NCI-H510A treated with DMSO at 0.1 percent for 48 hours (cell line): ENCODE results near the gene FSIP1.

Experiments
- DNase-seq: peaks from one replicate; lab custom pipeline; 2025; lab: John Stamatoyannopoulos, UW

The FSIP1 gene

GRCh38 chr15:39792025-39792843 lies 9.6 kb upstream of the FSIP1 start:
- DNase-seq: no peak

DNA sequence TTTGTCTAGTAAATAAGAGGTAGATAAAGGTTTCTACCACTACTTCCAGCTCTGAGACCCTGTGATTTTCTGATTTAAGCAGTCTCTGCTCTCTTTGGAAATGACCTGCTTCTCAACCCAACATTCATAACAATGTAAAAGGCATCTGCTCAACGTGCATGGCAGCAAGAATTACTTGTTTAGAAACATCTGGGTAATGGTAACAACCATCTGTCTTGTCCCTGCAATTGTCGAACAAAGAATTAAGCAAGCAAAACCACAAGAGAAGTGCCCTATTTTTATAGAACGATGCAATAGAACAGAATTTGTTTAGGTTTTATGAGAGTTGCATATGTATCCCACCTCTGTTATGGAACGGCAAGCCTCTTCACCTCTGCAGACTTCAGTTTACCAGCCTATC lies 7.1 kb upstream of the FSIP1 start:
- DNase-seq: no peak

DNA sequence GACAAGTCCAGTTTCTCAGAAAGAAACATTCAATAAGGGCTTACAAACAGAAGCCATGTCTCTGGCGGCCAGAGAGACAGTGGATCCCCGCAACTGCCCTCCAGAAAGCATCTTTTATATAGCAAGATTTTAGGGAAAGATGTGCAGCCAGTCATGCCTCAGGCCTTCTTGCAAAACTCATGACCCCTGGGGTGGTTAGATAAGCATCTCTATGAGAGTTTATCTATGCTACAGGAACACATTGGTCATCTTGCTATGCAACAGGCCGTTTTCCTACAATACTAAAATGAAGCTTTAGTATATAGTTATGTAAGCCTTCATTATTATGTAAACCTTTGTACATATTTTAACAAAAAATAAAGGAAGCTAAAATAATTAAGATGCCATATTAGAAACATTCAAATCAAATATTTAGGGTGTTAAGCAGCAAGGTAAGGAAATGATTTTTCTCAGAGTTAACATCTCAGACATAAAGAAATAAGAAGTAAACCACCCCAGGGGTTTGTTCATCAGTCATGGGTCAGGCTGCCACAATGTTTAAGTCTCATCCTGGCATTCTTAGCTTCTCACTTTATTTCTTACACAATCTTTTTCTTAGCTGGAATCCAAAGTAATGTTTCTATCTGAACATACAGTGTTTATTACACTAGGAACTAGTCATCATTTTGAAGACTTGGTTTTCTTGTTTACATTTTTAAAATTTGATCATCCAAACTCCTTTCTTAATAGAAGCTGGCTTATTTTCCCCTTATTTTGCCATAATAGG lies 6.3 kb upstream of the FSIP1 start:
- DNase-seq: no peak

GRCh38 chr15:39788108-39788507 lies 5.5 kb upstream of the FSIP1 start:
- no peak for DNase-seq

DNA sequence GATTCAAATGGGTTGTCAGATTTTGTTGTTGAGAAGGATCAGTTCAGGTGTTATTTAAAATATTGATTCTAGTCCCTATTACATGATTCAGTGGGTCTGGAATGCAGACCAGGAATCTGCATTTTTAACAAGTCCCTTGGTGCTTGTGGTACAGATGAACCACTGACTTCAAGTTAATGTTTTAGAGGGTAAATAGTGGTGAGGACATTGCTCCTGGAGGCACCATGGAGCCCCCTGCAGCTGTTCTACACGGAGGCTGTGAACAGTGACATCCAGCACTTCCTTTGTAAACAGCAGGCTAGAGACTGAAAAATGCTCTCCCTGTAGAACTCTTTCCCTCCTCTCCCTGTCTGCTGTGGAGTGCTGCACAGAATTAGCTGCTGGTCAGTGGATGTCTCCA lies 4.8 kb upstream of the FSIP1 start:
- no peak for DNase-seq

- peak; percentile 50 for DNase-seq
These were observed 3.9 kb upstream of the FSIP1 start for GRCh38 chr15:39786447-39787056.

GRCh38 chr15:39785841-39786240 lies 3.2 kb upstream of the FSIP1 start:
- DNase-seq: peak; percentile 15

DNA sequence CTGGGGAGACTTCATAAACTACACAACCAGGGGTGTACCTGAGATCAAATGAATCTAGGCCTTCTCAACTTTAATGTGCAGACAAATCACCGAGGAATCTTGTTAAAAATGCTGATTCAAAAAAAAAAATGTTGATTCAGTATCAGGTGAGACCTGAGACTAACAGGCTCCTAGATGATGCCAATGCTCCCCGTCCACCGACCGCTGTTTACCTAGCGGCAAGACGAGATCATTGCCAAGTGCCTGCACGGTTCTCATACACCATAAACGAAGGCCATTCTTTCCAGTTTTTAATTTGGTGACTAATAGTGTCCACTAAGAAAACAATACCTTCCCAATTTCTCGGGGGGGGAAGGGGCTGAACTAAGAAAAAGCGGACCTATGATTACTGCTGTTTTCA lies 2.5 kb upstream of the FSIP1 start:
- DNase-seq: peak; percentile 3

DNA sequence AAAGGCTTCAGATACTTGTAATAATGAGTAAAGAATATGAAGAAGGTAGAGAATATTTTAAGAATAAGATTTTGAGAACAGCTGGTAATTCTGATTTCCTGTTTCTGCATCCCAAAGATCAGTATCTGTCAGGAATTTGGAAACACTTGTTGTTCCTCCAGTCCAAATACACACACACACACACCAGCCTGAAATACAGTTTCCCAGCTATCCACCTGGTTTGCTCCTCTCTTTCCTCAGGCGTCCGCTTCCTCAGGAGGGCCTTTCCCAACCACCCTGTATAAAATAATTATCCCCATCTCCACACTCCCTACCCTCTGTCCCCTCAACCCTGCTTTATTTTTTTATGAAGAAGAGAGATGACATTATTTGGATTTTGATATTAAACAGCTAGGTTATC lies 2.0 kb upstream of the FSIP1 start:
- DNase-seq: no peak

DNA sequence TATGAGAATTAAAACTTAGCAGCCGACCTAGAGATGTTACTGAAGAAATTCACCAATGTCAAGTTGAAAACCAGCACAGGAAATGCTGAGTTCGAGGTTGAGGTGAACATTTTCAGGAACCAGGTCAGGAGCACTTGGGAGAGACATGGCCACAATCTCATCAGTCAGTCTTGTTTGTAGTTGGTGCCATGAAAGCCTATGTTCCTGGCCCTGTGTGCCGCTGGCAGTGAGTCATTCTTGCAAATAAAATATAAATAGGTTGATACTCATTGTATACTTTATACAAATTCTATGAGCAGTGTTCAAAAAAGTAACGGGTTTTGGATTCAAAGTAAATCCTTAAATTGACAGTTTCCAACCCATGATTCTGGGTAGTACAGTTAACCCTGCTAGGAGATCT lies 1.5 kb upstream of the FSIP1 start:
- DNase-seq: no peak

GRCh38 chr15:39783244-39783820 lies 691 bp upstream of the FSIP1 start:
- DNase-seq: peak; percentile 20

DNA sequence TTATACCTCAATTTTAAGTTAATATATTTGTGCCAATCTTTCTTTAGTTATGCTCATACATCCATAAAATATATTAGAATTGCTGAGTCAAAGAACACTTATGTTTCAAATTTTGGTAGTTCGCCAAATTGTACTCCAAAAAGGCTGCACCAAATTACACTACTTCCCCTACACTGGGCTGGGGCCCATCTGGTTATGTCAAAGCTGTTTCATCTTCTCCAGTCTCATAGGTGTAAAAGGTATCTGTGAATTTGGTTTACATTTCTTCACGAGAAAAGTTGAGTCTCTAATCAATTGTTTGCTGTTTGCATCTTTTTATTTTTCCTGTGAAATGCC lies 706 bp downstream of the FSIP1 start:
- DNase-seq: no peak

DNA sequence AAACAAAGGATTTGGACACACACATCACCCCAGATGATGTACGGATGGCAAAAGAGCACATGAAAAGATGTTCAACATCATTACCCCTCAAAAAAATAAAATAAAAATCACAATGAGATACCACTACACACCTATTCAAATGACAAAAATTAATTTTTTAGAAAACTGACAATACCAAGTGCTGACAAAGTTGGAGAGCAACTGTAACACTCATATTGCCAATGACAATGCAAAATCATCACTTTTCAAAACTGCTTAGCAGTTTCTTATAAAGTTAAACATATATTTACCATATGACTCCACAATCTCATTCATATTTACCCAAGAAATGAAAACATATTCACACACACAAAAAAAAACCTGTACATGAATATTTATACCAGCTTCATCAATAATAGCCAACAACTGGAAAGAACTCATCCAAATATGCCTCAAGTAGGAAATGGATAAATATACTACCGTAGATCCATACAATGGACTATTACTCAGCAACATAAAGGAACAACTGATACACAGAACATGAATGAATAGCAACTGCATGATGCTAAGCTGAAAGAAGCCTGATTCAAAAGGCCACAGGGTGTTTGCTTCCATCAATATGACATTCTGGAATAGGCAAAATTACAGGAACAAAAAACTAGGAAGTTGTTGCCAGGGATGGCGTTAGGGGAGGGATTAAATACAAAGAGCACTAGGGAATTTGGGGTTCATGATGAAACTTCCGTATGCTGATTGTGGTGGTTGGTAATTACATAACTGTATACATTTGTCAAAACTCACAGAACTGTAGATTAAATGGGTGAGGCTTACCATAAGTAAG lies 1.3 kb downstream of the FSIP1 start:
- no peak for DNase-seq

DNA sequence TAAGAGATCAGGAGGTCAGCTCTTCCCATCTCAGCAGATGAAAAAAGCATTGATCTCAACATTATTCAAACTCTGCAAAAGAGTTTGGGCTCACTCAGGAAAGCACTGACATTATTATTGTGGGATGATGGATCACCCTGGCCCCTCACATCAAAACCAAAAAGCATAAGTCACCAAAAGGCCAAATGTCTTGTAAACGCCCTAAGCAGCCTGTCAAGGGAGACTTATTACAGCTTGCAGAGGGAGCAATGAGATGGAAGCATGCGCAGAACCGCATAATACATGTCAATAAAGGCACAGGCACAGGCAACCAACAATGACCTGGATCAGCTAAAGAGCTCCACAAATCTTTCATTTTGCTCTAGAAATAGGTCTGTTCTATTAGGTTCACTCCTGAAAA lies 4.6 kb downstream of the FSIP1 start:
- DNase-seq: no peak

DNA sequence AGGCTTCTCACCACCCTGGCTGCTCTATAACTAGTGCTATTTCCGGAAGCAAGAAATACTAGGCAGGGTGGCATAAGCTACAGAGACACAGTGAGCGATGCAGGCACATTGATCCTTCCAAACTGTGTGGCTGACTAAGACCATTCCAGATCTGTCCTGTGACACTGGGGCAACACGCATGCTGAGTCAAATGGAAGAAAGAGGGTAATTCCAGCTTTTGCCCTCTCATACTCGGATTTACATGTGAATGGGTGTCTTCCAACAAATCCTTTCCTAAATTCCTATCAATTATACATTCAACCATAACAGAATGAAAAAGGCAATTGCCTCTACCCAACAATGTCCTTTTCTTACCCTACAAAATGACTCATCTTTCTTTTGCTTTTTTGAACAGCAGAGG lies 5.1 kb downstream of the FSIP1 start:
- DNase-seq: no peak

DNA sequence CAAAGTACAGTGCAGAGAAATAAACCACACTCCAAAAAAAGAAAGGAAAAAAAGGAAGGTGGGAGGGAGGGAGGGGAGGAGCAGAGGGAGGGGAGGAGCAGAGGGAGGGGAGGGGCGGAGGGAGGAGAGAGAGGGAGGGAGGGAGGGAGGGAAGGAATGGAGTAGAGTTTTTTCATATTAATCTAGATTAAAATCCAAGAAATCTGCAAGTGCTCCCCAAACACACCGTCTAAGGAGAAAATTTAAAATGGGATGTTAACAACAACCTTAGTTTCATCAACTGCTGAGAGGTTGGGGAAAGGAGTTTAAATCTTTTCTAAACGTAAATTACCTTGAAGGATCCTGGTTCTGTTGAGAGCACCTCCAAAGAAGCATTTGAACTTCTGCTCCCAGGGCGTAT lies 6.6 kb downstream of the FSIP1 start:
- no peak for DNase-seq

- DNase-seq: no peak
These were observed 7.9 kb downstream of the FSIP1 start for GRCh38 chr15:39774688-39775267.

- no peak for DNase-seq
These were observed 11.6 kb downstream of the FSIP1 start for GRCh38 chr15:39770748-39771689.

GRCh38 chr15:39767921-39768320 lies 14.7 kb downstream of the FSIP1 start:
- DNase-seq: no peak

- DNase-seq: no peak
These were observed 21.6 kb downstream of the FSIP1 start for GRCh38 chr15:39761006-39761405.
